Hypothalamus (tissue), 51 donors: Measurements from ENCODE around the gene CYP1A2.

Source experiments
- DNase-seq, 51 donors: peaks; one replicate each; lab custom pipeline; 2025; lab: John Stamatoyannopoulos, UW

Gene CYP1A2

GRCh38 chr15:74800559-74801094, 52.0 kb downstream of the CYP1A2 start:
- DNase-seq: peak in 2 of 51 donors; percentile 16 to 21

- no peak for DNase-seq
Observed at GRCh38 chr15:74801311-74801997, 52.8 kb downstream of the CYP1A2 start.

DNA sequence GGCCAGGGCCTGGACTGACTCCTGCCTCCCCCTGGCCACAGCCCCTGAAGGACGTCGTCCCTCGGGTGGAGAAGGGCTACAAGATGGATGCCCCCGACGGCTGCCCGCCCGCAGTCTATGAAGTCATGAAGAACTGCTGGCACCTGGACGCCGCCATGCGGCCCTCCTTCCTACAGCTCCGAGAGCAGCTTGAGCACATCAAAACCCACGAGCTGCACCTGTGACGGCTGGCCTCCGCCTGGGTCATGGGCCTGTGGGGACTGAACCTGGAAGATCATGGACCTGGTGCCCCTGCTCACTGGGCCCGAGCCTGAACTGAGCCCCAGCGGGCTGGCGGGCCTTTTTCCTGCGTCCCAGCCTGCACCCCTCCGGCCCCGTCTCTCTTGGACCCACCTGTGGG, 53.6 kb downstream of the CYP1A2 start:
- DNase-seq: no peak

GRCh38 chr15:74802862-74803447, 54.3 kb downstream of the CYP1A2 start:
- DNase-seq: no peak

DNA sequence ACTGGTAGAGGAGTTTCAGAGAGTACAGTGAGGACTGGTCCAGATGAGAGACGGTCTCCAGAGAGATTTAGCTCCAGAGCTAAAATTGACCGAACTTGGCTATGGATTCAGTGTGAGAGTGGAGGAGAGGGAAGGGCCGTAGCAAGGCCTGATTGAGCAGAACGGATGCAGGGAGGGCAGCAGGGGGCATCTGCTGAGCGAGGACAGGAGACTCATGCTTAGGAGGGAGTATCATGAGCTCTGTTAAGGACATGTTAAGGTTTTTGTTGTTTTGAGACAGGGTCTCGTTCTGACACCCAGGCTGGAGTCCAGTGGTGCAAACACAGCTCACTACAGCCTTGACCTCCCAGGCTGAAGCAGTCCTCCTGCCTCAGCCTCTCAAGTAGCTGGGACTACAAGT, 56.3 kb downstream of the CYP1A2 start:
- no peak for DNase-seq
